GM19043 (cell line): ENCODE data around the gene PTPRK.

ENCODE experiments used
- ATAC-seq: cut with Tn5 transposase; IDR thresholded peaks from one replicate; pipeline ENCODE4 v1.9.1; 2021; ENCODE audit warnings: low read depth; ENCODE audit not compliant: unreplicated experiment

The PTPRK gene

GRCh38 chr6:128111096-128111495 lies 409.3 kb downstream of the PTPRK start:
- ATAC-seq = no peak

- no peak for ATAC-seq
Observed at GRCh38 chr6:128107682-128108081, 412.7 kb downstream of the PTPRK start.

- ATAC-seq = no peak
Observed at GRCh38 chr6:128099571-128100197, 420.7 kb downstream of the PTPRK start.

- ATAC-seq = no peak
Observed at GRCh38 chr6:128098000-128098581, 422.3 kb downstream of the PTPRK start.

GRCh38 chr6:128097009-128097408 lies 423.4 kb downstream of the PTPRK start:
- ATAC-seq = no peak

- ATAC-seq = no peak
Observed at GRCh38 chr6:128095362-128095761, 425.0 kb downstream of the PTPRK start.

- no peak for ATAC-seq
Observed at GRCh38 chr6:128079021-128079420, 441.4 kb downstream of the PTPRK start.

- ATAC-seq = peak; percentile 67
Observed at GRCh38 chr6:128078276-128078675, 442.1 kb downstream of the PTPRK start.

GRCh38 chr6:128076843-128077242 lies 443.6 kb downstream of the PTPRK start:
- no peak for ATAC-seq

GRCh38 chr6:128074567-128074966 lies 445.8 kb downstream of the PTPRK start:
- no peak for ATAC-seq

GRCh38 chr6:128073389-128073788 lies 447.0 kb downstream of the PTPRK start:
- ATAC-seq = no peak

- no peak for ATAC-seq
Observed at GRCh38 chr6:128071212-128071611, 449.2 kb downstream of the PTPRK start.

- ATAC-seq = no peak
Observed at GRCh38 chr6:128070406-128070805, 450.0 kb downstream of the PTPRK start.

GRCh38 chr6:128069188-128069587 lies 451.2 kb downstream of the PTPRK start:
- ATAC-seq = no peak

GRCh38 chr6:128068119-128068479 lies 452.3 kb downstream of the PTPRK start:
- no peak for ATAC-seq

- no peak for ATAC-seq
Observed at GRCh38 chr6:128067446-128068118, 452.8 kb downstream of the PTPRK start.

- no peak for ATAC-seq
Observed at GRCh38 chr6:128065072-128065471, 455.3 kb downstream of the PTPRK start.

GRCh38 chr6:128064540-128064895 lies 455.9 kb downstream of the PTPRK start:
- no peak for ATAC-seq

GRCh38 chr6:128063850-128064539 lies 456.4 kb downstream of the PTPRK start:
- no peak for ATAC-seq

- ATAC-seq = no peak
Observed at GRCh38 chr6:128062882-128063603, 457.4 kb downstream of the PTPRK start.

- ATAC-seq = no peak
Observed at GRCh38 chr6:128057946-128058345, 462.5 kb downstream of the PTPRK start.
